ENCODE results near the gene MRPL24.

The MRPL24 gene

GRCh38 chr1:156749419-156750118 is 8.7 kb upstream of the MRPL24 start:
- H3F3A ChIP-seq (ENCODE audit: control insufficient read depth, insufficient read depth): peaks cover 12% of the 10 kb centered on the region
- H3K4me1 ChIP-seq (ENCODE audit: control insufficient read depth, low read length): peaks cover 56% of the 10 kb centered on the region
- H3K4me2 ChIP-seq (ENCODE audit: low read length): peak overlapping the region; percentile 88
- H3K79me2 ChIP-seq (ENCODE audit: control insufficient read depth, low read length): peaks cover 91% of the 10 kb centered on the region
- H3K27me3 ChIP-seq (ENCODE audit: control insufficient read depth, low read length): no peaks in the 10 kb centered on the region
- H3K9me2 ChIP-seq (replicated peaks; ENCODE audit: control insufficient read depth, low read length): no peaks in the 10 kb centered on the region
- peaks cover 20% of the 10 kb centered on the region; the same call in 1 of the 2 replicates for H4K20me1 ChIP-seq (ENCODE audit: control insufficient read depth, insufficient read depth, low read depth, low read length)
- no peaks in the 10 kb centered on the region for H3K9me3 ChIP-seq (ENCODE audit: control insufficient read depth, insufficient read depth, low read length)
- peak overlapping the region; percentile 79 for H3K27ac ChIP-seq (ENCODE audit: low read depth, low read length)
- peak overlapping the region; percentile 97 for H3K4me3 ChIP-seq (ENCODE audit: low read length)
- TF ChIP-seq CTCF (IDR thresholded peaks at IDR 0.05; ENCODE audit: low read depth, low read length, poor library complexity, severe bottlenecking) (no peak), EZH2phosphoT487 (IDR thresholded peaks at IDR 0.05; ENCODE audit: borderline replicate concordance, low read length) (no peak)
- H3K36me3 ChIP-seq (ENCODE audit: control insufficient read depth, low read length): peaks cover 63% of the 10 kb centered on the region

- peaks cover 89% of the 10 kb centered on the region for H3K79me2 ChIP-seq (ENCODE audit: control insufficient read depth, low read length)
- H3K27ac ChIP-seq (ENCODE audit: low read depth, low read length): peak overlapping the region; percentile 79
- H4K20me1 ChIP-seq (ENCODE audit: control insufficient read depth, insufficient read depth, low read depth, low read length): peaks cover 20% of the 10 kb centered on the region; the same call in 1 of the 2 replicates
- H3F3A ChIP-seq (ENCODE audit: control insufficient read depth, insufficient read depth): peaks cover 12% of the 10 kb centered on the region
- no peaks in the 10 kb centered on the region for H3K27me3 ChIP-seq (ENCODE audit: control insufficient read depth, low read length)
- peak overlapping the region; percentile 97 for H3K4me3 ChIP-seq (ENCODE audit: low read length)
- TF ChIP-seq CTCF (IDR thresholded peaks at IDR 0.05; ENCODE audit: low read depth, low read length, poor library complexity, severe bottlenecking): no peak
- TF ChIP-seq EZH2phosphoT487 (IDR thresholded peaks at IDR 0.05; ENCODE audit: borderline replicate concordance, low read length): no peak
- H3K9me3 ChIP-seq (ENCODE audit: control insufficient read depth, insufficient read depth, low read length): no peaks in the 10 kb centered on the region
- H3K4me2 ChIP-seq (ENCODE audit: low read length): peak overlapping the region; percentile 88
- H3K9me2 ChIP-seq (replicated peaks; ENCODE audit: control insufficient read depth, low read length): no peaks in the 10 kb centered on the region
- peaks cover 66% of the 10 kb centered on the region for H3K36me3 ChIP-seq (ENCODE audit: control insufficient read depth, low read length)
- peaks cover 56% of the 10 kb centered on the region for H3K4me1 ChIP-seq (ENCODE audit: control insufficient read depth, low read length)
These were observed 8.0 kb upstream of the MRPL24 start for GRCh38 chr1:156748670-156749418.

GRCh38 chr1:156747742-156748669 is 7.1 kb upstream of the MRPL24 start:
- H3K9me2 ChIP-seq (replicated peaks; ENCODE audit: control insufficient read depth, low read length): no peaks in the 10 kb centered on the region
- peaks cover 82% of the 10 kb centered on the region for H3K79me2 ChIP-seq (ENCODE audit: control insufficient read depth, low read length)
- H4K20me1 ChIP-seq (ENCODE audit: control insufficient read depth, insufficient read depth, low read depth, low read length): peaks cover 20% of the 10 kb centered on the region; the same call in 1 of the 2 replicates
- no peaks in the 10 kb centered on the region for H3K27me3 ChIP-seq (ENCODE audit: control insufficient read depth, low read length)
- TF ChIP-seq CTCF (IDR thresholded peaks at IDR 0.05; ENCODE audit: low read depth, low read length, poor library complexity, severe bottlenecking) (peak; percentile 25), EZH2phosphoT487 (IDR thresholded peaks at IDR 0.05; ENCODE audit: borderline replicate concordance, low read length) (no peak)
- no peaks in the 10 kb centered on the region for H3K9me3 ChIP-seq (ENCODE audit: control insufficient read depth, insufficient read depth, low read length)
- peak overlapping the region; percentile 97 for H3K4me3 ChIP-seq (ENCODE audit: low read length)
- H3F3A ChIP-seq (ENCODE audit: control insufficient read depth, insufficient read depth): peaks cover 14% of the 10 kb centered on the region
- peak overlapping the region; percentile 79 for H3K27ac ChIP-seq (ENCODE audit: low read depth, low read length)
- peaks cover 52% of the 10 kb centered on the region for H3K4me1 ChIP-seq (ENCODE audit: control insufficient read depth, low read length)
- H3K4me2 ChIP-seq (ENCODE audit: low read length): peak overlapping the region; percentile 88
- H3K36me3 ChIP-seq (ENCODE audit: control insufficient read depth, low read length): peaks cover 74% of the 10 kb centered on the region
